Upper lobe of left lung (tissue), 6 donors: Measurements from ENCODE around the gene ZZZ3. TPM values are rescaled to one million over a fixed set of nuclear protein-coding genes. Genes with fewer than 3 reads are reported as not detected.

Source experiments
- ATAC-seq, 2 donors: fragments of 200-7000 bp; cut with Tn5 transposase; one replicate each; pipeline ENCODE4 v1.9.1; 2022; ENCODE audit warnings: mild to moderate bottlenecking in 2 of 2, moderate library complexity in 2 of 2; ENCODE audit not compliant: low FRiP score in 2 of 2
- DNase-seq, 2 donors: peaks; one replicate each; pipeline ENCODE4 v3.0.0-alpha.2; 2019 to 2020
- H3K27ac ChIP-seq, 4 donors: fragments of 200-600 bp; sonication (generic); one replicate each; pipeline ENCODE4 v1.5.1; 2016 to 2019
- H3K27me3 ChIP-seq, 4 donors: fragments of 200-600 bp; sonication (generic); one replicate each; pipeline ENCODE4 v1.5.1; 2017 to 2019
- H3K36me3 ChIP-seq, 4 donors: fragments of 200-600 bp; sonication (generic); one replicate each; pipeline ENCODE4 v1.5.1; 2016 to 2019
- H3K4me1 ChIP-seq, 4 donors: fragments of 200-600 bp; sonication (generic); one replicate each; pipeline ENCODE4 v1.5.1; 2018 to 2019
- H3K4me3 ChIP-seq, 4 donors: fragments of 200-600 bp; sonication (generic); one replicate each; pipeline ENCODE4 v1.5.1; 2017 to 2019; ENCODE audit warnings: mild to moderate bottlenecking in 2 of 4, moderate library complexity in 1 of 4
- H3K9me3 ChIP-seq, 4 donors: fragments of 200-600 bp; sonication (generic); one replicate each; pipeline ENCODE4 v1.5.1; 2018 to 2019
- EP300 ChIP-seq, 4 donors: sonication (generic); formaldehyde crosslinking; IDR thresholded peaks; one replicate each; pipeline ENCODE4 v1.5.1; 2017; ENCODE audit warnings: antibody characterized with exemption in 4 of 4, control low read depth in 2 of 4
- POLR2A ChIP-seq, 4 donors: fragments of 450-650 bp; IDR thresholded peaks; one replicate each; pipeline ENCODE4 v1.5.1; 2016 to 2017; ENCODE audit warnings: antibody characterized with exemption in 4 of 4, mild to moderate bottlenecking in 2 of 4
- POLR2AphosphoS5 ChIP-seq, 2 donors: sonication (generic); formaldehyde crosslinking; IDR thresholded peaks; one replicate each; pipeline ENCODE4 v1.5.1; 2017; ENCODE audit warnings: antibody characterized with exemption in 2 of 2
- WGBS, 2 donors: methylation state at CpG; one replicate each; pipeline ENCODE4 v1.1.5; 2017 to 2018; 5-methylcytosine and 5-hydroxymethylcytosine counted together
- total RNA-seq, 6 donors: library from RNA; depleted of rRNA in 4 of 6; stranded (reverse); fragments of >200 nt in 4 of 6; gene quantifications; one replicate each; pipeline versions ENCODE4 v1.1.0 to v1.2.1, GENCODE V29; 2016 to 2021
- TF ChIP-seq, protein P1 (sequence below), 6 experiments: fragments of 450-650 bp in 4 of 6; fragments of 200-600 bp in 2 of 6; sonication (generic) in 2 of 6; IDR thresholded peaks; one replicate each; pipeline ENCODE4 v1.5.1; 2016 to 2019; ENCODE audit warnings: antibody characterized with exemption in 6 of 6
- donor health status: DM: no; HTN: no; CAD: no; lungs with moderate emphysema.
- donor health status: DM: no; HTN: yes; CAD: no; lungs with severe emphysema.

ZZZ3 gene
- total RNA-seq = 100 to 1,000 TPM in 1 of 6 donors, 10 to 100 TPM in 5; 15.3 to 141 (median 41.9) TPM

DNA sequence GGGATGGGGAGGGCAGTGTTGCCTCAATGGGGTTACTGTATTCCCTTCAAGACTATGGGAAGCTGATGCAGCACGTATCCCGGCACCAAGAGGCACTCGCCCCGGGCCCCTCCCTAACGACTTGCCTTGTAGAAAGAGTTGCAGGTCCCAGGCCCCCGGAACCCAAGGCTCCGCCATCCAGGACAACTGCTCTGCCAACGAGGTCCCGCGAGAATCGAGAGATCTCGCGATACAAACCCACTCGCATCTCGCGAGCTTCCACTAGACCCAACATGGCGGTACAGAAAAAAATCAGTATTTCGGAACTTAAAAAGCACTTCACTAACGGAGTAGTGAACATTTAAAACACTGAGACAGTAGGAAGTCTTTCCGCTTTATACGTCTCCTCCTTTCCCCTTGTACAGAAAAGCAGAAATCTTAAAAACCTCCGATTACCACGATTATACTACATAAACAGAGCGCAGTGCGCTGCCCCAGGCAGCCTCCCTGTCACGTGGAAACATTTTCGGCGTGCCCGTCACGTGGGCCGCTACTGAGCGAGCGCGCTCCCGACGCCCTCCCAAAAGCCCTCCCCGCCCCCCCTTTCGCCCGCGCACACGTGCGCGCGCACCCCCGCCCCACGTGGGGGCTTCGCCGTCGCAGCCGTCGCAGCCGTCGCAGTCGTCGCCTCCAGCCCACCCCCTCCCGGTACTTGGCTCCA is at the start of gene ZZZ3:
TSS of gene ZZZ3 (minus strand) at position 199 of the 700 bp plus-strand sequence. CDS start 49,304 bp downstream, outside the sequence.
- 0% methylated on average over 20 to 42 of the region's 56 CpGs for WGBS, 2 donors
- TF ChIP-seq, protein P1, sequence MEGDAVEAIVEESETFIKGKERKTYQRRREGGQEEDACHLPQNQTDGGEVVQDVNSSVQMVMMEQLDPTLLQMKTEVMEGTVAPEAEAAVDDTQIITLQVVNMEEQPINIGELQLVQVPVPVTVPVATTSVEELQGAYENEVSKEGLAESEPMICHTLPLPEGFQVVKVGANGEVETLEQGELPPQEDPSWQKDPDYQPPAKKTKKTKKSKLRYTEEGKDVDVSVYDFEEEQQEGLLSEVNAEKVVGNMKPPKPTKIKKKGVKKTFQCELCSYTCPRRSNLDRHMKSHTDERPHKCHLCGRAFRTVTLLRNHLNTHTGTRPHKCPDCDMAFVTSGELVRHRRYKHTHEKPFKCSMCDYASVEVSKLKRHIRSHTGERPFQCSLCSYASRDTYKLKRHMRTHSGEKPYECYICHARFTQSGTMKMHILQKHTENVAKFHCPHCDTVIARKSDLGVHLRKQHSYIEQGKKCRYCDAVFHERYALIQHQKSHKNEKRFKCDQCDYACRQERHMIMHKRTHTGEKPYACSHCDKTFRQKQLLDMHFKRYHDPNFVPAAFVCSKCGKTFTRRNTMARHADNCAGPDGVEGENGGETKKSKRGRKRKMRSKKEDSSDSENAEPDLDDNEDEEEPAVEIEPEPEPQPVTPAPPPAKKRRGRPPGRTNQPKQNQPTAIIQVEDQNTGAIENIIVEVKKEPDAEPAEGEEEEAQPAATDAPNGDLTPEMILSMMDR (IDR thresholded peaks at IDR 0.05) = peak in 2 of 6 experiments; percentile 14 to 22
- TF ChIP-seq EP300 (IDR thresholded peaks at IDR 0.05) (peak in 1 of 4 donors; percentile 12), POLR2A (IDR thresholded peaks at IDR 0.05) (peak in 3 of 4 donors; percentile 52 to 66 (median 58)), POLR2AphosphoS5 (IDR thresholded peaks at IDR 0.05) (peak; percentile 14 to 50)
- DNase-seq (peak; percentile 93 to 95), ATAC-seq (peak; percentile 93)
- peak within 1 kb of the TSS; percentile 63 to 96 (median 92) for H3K4me3 ChIP-seq
- no peaks in the 10 kb centered on the region for H3K27me3 ChIP-seq
- H3K27ac ChIP-seq = peak within 1 kb of the TSS; percentile 90 to 97 (median 96)
- no peaks in the 10 kb centered on the region for H3K36me3 ChIP-seq
- peaks cover 21 to 29% (median 25%) of the 10 kb centered on the region in 4 donors for H3K4me1 ChIP-seq
- H3K9me3 ChIP-seq = no peaks in the 10 kb centered on the region

DNA sequence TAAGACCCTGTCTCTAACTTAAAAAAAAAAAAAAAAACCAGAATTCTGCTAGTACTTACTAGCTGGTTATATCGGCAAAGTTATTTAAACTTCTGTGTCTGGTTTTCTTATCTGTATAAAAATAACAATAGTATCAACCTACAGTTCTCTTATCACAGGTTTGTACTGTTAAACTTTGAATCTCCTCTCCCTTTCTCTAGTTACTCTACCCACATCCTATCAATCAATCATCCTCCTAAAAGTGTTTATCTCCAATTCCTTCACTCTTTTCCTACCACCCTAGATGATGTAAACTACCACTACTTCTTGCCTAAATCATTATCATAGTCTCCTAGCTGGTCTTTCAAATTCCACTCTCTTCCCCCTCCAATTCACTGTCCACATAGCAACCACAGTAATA is 49.6 kb upstream of the ZZZ3 start:
- peaks cover 0 to 63% (median 16%) of the 10 kb centered on the region in 4 donors for H3K36me3 ChIP-seq
- no peaks in the 10 kb centered on the region for H3K4me1 ChIP-seq
- H3K9me3 ChIP-seq = no peaks in the 10 kb centered on the region
- no peaks in the 10 kb centered on the region for H3K27me3 ChIP-seq
- ATAC-seq (no peak), DNase-seq (no peak)
- TF ChIP-seq POLR2AphosphoS5 (IDR thresholded peaks at IDR 0.05) (no peak), POLR2A (IDR thresholded peaks at IDR 0.05) (no peak), EP300 (IDR thresholded peaks at IDR 0.05) (no peak)
- TF ChIP-seq, protein P1 (IDR thresholded peaks at IDR 0.05) = no peak
- H3K4me3 ChIP-seq = no peak overlapping the region
- H3K27ac ChIP-seq = no peak overlapping the region
- WGBS, 2 donors = 85 to 94% methylated on average over 1 of the region's 1 CpG

DNA sequence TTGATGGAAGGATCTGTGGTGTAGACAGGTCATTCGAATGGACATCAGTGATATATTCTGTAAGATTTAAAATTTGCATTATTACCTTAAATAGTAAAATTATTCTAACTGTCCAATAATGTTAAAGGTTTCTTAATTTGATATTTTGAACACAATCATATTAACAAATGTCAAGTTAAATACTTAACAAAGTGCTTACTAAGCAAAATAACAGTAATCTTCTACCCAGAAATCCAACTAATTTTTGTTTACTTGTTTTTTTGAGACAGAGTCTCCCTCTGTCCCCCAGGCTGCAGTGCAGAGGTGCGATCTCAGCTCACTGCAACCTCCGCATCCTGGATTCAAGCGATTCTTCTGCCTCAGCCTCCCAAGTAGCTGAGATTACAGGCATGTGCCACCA is 43.2 kb upstream of the ZZZ3 start:
- no peak for ATAC-seq
- Histone ChIP-seq H3K27me3 (no peaks in the 10 kb centered on the region), H3K27ac (no peak overlapping the region), H3K4me3 (no peak overlapping the region), H3K9me3 (no peaks in the 10 kb centered on the region), H3K4me1 (no peaks in the 10 kb centered on the region), H3K36me3 (peaks cover 27 to 93% (median 63%) of the 10 kb centered on the region in 4 donors)
- WGBS, 2 donors = 97% methylated on average over 4 of the region's 4 CpGs
- no peak for DNase-seq
- TF ChIP-seq, protein P1 (IDR thresholded peaks at IDR 0.05) = no peak
- TF ChIP-seq EP300 (IDR thresholded peaks at IDR 0.05) (no peak), POLR2AphosphoS5 (IDR thresholded peaks at IDR 0.05) (no peak), POLR2A (IDR thresholded peaks at IDR 0.05) (no peak)

DNA sequence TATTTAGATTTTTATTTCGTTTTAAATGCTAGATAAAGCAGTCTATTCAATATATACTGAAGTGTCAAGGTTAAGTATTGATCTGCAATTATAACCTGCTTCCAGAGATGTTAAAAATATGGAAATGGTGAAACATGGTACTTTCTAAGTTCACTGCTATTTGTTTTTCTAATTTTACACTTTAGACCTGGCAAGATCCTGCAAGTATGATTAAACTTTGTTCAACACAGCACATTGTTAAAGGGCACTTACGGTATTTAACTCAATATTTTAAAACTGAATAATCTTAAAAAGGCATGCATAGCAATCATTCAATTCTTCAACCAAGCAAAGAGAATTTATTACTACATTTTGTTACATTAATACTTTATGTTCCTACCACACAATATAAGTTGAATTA is 35.7 kb upstream of the ZZZ3 start:
- Histone ChIP-seq H3K36me3 (peaks cover 36 to 91% (median 64%) of the 10 kb centered on the region in 4 donors), H3K9me3 (no peaks in the 10 kb centered on the region), H3K4me1 (no peaks in the 10 kb centered on the region), H3K27me3 (no peaks in the 10 kb centered on the region), H3K27ac (no peak overlapping the region), H3K4me3 (no peak overlapping the region)
- 97 to 100% methylated on average over 2 of the region's 2 CpGs for WGBS, 2 donors
- no peak for ATAC-seq
- DNase-seq = no peak
- no peak for TF ChIP-seq POLR2A (IDR thresholded peaks at IDR 0.05)
- TF ChIP-seq, protein P1 (IDR thresholded peaks at IDR 0.05) = no peak
- TF ChIP-seq POLR2AphosphoS5 (IDR thresholded peaks at IDR 0.05) = no peak
- TF ChIP-seq EP300 (IDR thresholded peaks at IDR 0.05) = no peak
